ENCODE measurements around the gene TPGS1.

Gene TPGS1

DNA sequence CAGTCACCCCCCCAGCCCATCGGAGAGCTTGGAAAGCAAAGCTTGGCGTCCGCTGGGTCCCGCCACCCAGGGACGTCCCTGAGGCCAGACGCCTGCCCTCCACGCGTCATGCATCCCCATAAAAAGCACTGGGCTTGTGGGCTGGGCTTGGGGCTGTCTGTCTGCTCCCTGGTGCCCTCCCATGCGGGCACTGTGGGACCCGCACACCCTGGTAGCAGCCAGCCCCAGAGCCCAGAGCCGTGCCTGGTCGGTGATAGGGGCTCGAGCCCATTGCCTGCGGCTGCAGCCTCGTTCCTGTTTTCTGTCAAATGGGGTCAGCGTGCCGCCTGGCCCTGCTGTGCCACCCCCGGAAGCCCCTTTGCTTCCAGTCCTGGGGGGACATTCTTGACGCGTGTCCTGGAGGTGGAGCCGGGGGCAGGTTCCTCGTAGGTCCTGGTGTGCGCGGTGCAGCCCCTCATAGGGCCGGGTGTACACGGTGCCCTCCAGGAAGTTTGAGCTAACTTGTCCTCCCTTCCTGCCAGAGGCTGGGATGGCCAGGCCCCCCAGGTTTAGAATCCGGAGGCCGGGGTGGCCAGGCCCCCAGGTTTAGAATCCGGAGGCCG is 32.2 kb downstream of the TPGS1 start:
- no peak for DNase-seq (ENCODE audit: low read depth in 2 of 2)

DNA sequence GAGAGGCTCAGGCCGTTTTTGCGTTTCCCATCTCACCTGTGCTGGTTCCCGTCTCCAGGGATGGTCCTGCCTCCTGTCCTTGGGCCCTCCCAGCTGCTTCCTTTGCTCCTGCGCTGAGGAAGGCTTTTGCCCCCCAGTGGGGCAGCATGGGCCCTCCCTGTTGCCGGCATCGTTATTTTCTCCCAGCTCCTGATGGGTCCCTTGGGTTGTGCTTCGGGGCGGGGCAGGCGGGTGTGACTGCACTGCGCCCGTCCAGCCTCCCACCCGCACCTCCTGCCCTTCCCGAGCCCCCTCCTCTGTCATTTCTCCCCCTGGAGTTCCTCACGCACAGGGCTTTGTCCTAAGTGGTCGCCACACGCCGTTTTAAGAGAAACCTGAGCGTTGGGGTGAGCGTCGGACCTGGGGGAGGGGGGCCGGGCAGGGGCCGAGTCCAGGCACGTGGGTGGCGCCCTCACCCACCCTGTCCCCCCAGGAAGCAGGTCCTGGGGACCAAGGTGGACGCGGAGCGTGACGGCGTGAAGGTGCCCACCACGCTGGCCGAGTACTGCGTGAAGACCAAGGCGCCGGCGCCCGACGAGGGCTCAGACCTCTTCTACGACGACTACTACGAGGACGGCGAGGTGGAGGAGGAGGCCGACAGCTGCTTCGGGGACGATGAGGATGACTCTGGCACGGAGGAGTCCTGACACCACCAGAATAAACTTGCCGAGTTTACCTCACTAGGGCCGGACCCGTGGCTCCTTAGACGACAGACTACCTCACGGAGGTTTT is 33.8 kb downstream of the TPGS1 start:
- no peak for DNase-seq (ENCODE audit: low read depth in 2 of 2)

DNA sequence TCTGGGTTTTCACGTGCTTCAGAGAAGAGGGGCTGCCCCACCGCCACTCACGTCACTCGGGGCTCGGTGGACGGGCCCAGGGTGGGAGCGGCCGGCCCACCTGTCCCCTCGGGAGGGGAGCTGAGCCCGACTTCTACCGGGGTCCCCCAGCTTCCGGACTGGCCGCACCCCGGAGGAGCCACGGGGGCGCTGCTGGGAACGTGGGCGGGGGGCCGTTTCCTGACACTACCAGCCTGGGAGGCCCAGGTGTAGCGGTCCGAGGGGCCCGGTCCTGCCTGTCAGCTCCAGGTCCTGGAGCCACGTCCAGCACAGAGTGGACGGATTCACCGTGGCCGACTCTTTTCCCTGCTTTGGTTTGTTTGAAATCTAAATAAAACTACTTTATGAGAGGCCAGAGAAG is 34.4 kb downstream of the TPGS1 start:
- no peak for DNase-seq (ENCODE audit: low read depth in 2 of 2)

DNA sequence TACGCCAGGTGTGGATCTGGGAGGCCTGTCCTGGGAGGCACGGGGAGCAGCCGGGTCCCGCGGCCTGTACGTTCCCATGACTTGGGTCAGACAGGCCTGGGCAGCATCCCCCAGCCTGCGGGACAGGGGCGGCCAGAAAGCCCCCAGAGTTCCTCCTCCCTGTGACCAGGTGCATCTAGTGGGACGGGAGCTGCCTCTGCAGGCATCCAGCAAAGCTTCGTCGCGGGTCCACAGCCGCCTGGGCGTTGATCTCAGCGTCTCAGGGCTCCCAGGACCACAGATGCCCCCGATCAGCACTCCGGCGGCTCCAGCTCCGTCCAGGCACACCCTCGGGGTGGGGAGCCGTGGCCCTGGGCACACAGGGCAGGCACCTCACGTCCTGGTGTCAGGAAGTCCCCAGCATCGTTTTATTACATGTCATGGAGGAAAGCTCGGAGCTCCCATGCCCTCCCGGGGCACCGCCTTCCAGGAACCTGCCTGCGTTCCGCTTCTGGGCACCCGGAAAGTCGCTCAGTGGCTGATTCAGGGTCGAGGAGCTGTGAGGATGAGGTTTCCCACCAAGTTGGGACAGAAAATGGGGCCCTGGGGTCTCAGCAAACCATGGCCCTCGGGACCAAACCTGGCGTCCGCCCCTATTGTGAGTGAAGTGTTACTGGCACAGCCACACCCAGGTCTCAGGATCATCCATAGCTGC is 35.0 kb downstream of the TPGS1 start:
- DNase-seq (ENCODE audit: low read depth in 2 of 2), result no peak

DNA sequence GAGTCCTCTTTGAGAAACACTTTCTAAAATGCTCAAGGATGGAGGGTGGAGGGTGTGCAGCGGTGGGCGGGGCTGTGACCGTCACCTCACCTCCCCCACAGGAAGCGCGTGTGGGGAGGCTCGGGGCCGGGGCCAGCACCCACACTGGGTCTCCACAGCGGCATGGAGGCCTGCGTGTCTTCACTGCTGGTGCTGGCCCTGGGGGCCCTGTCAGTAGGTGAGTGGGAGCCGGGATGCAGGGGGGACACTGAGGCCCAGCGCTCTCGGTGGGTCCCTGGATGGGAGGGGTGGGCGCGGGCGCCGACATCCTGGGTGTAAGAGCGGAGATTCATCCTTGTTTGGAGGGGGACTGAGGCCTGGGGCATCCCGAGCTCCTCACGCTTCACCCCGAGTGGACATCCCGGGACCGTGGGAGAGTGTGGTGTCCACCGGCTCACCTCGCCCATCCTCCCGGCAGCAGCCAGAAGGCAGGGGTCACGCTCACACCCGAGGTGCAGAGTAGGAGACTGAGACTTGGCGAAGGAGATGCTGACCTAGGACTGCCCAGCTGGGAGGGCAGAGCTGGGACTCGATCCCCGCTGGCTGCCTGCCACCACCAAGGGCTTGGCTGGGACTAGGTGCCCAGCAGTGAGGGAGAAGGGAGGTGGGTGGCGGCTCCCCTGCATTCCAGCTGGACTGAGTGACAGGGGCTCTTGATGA is 36.8 kb downstream of the TPGS1 start, which contains the start of gene GZMM:
TSS of gene GZMM (plus strand) at position 144 of the 699 bp plus-strand sequence. CDS start at position 163, 19 bp downstream.
- DNase-seq (ENCODE audit: low read depth in 2 of 2), result no peak

DNA sequence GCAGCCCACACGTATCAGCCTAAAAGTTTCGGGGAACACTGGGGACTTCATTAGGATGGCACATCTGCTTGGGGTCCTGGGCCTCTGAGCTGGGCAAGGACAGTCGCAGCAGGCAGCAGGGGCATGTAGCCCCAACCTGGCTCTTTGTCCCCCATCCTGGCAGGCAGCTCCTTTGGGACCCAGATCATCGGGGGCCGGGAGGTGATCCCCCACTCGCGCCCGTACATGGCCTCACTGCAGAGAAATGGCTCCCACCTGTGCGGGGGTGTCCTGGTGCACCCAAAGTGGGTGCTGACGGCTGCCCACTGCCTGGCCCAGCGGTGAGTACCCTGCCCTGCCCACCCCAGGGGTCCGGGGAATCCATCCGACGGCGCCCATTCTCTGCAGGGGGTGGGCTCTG is 39.8 kb downstream of the TPGS1 start:
- DNase-seq (ENCODE audit: low read depth in 2 of 2), result no peak

DNA sequence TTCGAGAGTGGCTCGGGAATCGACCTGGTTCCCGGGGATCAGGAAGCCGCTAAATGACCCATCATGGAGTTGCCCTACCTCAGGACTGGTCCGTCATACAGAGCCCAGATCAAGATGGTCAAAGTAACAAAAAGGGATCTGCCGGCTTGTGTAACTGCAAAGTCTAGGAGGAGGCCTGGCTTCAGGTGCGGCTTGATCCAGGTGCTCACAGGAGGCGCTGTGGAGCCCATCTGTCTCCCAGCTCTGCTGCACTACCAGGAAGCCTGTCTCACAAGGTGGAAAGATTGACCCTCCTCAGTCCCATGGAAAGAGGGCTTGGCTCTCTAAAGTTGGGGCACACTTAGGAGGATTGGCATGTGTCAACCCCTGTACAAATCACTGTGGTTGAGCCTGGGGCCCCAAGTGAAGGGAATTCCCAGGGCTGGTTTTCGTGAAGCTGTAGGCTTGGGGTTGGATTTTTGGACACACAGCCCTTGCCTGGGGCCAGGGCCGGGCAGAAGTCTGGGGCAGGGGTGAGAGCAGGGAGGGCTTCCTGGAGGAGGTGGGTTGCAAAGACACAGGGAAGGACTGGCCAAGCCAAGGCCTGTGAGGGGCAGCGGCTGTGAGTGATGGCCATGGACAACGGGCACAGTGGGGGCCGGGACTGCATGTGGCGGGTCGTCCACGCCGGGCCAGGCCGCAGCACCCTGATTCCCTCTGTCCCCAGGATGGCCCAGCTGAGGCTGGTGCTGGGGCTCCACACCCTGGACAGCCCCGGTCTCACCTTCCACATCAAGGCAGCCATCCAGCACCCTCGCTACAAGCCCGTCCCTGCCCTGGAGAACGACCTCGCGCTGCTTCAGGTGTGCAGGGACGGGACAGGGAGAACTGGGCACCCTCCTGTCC is 40.8 kb downstream of the TPGS1 start:
- no peak for DNase-seq (ENCODE audit: low read depth in 2 of 2)

DNA sequence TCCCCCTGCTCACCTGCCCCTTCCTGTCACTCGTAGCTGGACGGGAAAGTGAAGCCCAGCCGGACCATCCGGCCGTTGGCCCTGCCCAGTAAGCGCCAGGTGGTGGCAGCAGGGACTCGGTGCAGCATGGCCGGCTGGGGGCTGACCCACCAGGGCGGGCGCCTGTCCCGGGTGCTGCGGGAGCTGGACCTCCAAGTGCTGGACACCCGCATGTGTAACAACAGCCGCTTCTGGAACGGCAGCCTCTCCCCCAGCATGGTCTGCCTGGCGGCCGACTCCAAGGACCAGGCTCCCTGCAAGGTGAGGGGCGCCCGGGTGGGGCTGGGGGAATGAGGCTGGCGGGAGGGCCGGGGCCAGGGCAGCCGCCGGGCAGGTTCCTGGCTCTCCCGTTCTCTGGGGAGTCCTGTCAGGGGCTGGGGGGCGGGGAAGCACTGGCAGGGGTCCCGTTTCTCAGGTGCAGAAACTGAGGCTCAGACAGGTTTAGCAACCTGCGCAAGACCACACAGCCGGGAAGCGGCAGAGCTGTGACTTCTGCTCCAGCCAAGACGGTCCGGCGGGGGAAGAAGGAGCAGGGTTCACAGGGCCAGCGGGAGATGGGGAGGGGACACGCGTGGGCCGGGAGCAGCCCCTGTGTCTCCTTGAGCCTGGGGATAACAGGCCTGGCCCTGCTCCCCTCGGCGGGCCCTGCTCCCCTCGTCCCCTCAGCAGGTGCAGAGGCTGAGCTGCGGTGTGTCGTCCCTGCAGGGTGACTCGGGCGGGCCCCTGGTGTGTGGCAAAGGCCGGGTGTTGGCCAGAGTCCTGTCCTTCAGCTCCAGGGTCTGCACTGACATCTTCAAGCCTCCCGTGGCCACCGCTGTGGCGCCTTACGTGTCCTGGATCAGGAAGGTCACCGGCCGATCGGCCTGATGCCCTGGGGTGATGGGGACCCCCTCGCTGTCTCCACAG is 41.9 kb downstream of the TPGS1 start:
- DNase-seq (ENCODE audit: low read depth in 2 of 2), result no peak

DNA sequence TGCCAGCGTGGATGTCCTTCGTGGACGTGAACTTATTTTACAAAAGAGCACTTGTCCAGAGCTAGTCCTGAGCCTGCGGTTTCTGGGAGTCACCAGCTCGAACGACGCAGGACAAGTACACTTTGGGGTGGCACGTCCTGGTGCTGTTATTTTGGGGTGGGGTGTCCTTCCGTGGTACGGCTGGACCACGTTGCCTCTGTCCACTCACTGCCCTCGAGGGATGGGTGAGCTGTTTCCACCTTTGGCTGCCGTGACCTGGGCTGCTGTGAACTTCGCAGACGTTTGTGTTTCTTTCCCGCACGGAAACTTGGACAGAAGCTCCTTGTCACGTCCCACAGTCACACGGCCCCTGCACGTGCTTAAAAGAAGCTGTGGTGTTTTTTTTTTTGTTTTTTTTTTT is 47.5 kb downstream of the TPGS1 start:
- DNase-seq (ENCODE audit: low read depth in 2 of 2), result no peak

DNA sequence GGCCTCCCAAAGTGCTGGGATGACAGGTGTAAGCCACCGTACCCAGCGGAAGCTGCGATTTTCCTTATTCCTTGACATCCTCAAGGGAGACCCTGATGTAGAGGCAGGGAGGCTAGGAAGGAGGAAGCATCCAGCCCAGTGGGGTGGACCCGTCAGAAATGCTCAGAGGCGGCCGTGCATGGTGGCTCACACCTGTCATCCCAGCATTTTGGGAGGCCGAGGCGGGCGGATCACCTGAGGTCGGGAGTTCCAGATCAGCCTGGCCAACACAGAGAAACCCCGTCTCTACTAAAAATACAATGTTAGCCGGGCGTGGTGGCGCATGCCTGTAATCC is 48.1 kb downstream of the TPGS1 start:
- no peak for DNase-seq (ENCODE audit: low read depth in 2 of 2)

DNA sequence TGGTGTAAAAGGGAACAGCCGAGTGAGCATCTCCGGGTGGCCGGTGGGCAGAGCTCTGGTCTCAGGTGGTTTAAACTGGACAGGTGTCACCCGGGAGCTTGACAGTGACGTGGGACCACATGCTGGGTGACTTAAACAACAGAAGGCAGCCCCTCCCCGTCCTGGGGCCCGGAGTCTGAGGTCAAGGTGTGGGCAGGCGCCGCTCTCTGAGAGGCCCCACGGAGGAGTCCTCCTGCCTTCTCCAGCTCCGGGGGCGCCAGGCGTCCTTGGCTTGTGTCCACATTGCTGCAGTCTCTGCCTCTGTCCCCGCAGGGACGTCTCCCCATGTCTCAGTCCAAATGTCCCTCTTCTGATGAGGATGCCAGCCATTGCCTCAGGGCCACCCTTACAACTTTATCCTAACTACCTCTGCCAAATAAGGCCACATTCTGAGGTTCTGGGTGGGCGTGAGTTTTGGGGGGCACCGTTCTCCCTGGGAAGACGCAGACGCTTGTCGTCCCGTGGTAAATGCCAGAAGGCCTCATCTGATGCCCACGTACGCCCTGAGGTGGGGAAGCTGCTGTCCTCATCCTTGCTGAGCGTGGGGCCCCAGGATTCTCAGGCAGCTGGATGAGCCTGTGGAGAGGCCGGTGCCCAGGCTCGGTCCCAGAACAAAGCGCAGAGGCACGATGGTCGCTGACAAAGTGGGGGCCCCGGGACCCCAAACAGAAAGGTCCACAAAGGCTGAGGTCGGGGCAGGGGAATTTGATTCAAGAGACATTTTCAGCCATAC is 49.5 kb downstream of the TPGS1 start:
- no peak for DNase-seq (ENCODE audit: low read depth in 2 of 2)

DNA sequence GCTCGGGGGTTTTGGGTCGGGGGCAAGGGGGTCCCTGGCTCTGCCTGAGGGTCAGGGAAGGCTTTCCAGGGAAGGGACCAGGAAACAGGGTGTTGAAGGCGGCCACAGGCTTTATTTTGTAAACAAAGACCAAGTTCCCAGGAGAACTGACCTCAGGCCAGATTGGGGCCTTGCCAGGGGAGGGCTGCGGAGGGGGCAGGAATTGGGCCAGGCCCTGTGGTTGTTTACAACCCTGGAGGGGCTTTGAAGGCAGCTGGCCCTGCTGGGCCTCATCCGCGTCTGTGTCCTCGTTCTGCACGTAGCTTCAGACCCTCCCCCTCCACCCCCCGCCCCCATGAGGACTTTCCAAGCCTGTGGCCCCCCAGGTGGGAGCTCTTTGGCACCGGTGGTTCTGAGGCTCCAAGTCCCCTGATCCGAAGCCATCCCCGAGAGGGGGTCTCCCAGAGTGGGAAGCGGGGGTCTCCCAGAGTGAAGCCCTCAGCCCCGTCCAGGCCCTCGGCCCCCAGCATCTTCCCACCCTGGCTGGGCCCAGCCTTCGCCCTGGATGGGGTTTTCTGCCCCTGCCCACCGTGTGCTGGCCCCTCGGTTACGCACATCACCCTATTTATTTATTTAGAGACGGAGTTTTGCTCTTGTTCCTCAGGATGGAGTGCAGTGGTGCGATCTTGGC is 51.6 kb downstream of the TPGS1 start:
- DNase-seq (ENCODE audit: low read depth in 2 of 2), result no peak

DNA sequence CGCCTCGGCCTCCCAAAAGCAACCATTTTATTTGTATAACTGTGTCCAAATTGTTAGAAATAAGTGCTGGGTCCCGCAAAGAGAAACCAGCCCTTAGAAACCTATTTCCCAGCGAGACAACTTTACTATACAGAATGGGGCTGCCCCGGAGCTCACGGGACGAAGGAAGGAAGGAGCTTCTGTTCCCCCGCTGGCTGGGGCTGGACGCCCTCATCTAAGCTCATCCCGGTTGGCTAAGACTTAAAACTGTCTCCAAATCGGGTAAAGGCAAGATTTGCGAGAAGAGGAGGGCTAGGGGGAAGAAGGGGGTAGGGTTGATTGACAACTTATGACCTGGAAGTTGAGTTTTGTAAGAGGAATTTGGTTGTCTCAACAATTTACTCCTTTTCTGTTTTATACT is 52.8 kb downstream of the TPGS1 start:
- DNase-seq (ENCODE audit: low read depth in 2 of 2), result no peak

DNA sequence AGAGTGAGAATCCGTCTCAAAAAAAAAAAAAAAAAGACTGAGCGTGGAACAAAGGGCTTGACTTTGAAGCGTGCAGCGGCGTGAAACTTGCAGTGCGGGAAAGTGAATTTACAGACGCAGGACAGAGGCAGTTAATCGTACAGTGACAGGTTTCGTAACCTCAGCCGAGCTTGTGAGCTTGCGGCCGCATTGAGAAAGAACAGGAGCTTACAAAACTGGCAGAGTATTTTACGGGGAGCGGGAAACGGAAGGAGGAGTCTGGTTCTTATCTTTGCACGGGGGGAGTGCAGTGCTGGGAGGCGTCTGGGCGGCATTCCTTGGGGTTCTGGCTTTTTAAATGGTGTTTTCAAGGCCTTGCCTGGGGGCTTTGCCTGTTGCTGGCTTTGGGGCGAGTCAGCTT is 59.1 kb downstream of the TPGS1 start:
- peak in 1 of 2 experiments; percentile 39 for DNase-seq (ENCODE audit: low read depth in 2 of 2)

DNA sequence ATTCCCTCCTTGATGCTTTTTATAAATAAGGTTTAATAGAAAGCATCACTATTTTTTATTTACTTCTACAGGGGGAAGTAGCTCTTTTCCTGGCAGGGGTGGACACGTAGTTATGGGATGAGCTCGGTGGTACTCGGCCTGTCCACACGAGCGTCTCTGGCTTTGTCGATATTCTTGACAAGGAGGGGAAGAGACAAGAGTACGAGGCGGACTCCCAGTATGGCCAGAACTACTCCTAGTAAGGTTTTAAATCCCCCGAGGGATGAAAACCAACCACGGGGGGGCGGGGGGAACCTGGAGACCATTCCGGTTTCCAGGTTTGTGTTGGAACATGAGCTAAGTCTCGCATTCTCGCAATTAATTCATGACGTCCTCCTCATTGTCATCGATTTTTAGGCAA is 59.5 kb downstream of the TPGS1 start:
- no peak for DNase-seq (ENCODE audit: low read depth in 2 of 2)

DNA sequence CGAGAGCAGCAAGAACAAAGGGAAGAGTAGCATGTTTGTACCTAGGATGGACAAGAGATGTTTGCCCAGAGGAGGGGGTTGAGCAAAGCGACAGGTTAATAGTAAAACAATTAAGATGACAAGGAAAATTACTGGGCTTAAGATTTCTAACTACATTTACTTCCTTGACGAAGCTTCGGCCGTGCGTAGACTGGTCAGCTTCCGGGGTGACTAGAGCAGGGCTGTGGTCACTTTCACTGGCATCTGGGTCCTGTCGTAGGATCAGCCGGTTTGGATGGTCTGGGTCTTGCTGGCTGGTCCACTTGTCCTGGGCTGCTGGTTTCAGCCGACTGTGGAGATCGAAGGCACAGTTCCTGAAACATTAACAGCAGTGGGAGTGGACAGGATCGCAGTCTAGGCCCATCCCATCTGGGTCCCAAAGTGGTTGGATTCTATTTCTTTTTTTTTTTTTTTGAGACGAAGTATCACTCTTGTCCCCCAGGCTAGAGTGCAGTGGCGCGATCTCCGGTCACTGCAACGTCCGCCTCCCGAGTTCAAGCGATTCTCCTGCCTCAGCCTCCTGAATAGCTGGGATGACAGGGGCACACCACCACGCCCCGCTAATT is 60.1 kb downstream of the TPGS1 start:
- DNase-seq (ENCODE audit: low read depth in 2 of 2), result no peak

Data from fibroblast of skin of left quadriceps (primary cell).